DMS53 treated with DMSO at 0.1 percent for 48 hours (cell line): Measurements from ENCODE around the gene SLC9B1.
"Not testable (repeated sequence)": the region's sequence is repeated elsewhere in the genome, so short reads cannot be mapped to it uniquely, and the experiment has no call there.

Source experiments
- DNase-seq: peaks from one replicate; lab custom pipeline; 2025; ENCODE audit not compliant: unreplicated experiment; lab: John Stamatoyannopoulos, UW

SLC9B1 gene

GRCh38 chr4:102881343-102881742, 138.2 kb downstream of the SLC9B1 start:
- no peak for DNase-seq

DNA sequence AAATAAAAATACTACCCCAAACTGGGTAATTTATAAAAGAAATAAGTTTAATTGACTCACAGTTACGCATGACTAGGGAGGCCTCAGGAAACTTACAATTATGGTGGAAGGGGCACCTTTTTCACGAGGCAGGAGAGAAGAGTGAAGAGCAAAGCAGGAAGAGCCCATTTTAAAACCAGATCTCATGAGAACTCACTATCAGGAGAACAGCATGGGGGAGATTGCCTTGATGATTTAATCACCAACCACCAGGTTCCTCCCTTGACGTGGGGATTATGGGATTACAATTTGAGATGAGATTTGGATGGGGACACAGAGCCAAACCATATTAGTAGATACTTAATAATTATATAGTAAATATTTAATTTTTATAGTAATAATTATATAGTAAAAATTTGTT, 140.6 kb downstream of the SLC9B1 start:
- DNase-seq, result no peak

- not testable (repeated sequence) for DNase-seq
Measured at GRCh38 chr4:102878349-102878748, 141.2 kb downstream of the SLC9B1 start.

DNA sequence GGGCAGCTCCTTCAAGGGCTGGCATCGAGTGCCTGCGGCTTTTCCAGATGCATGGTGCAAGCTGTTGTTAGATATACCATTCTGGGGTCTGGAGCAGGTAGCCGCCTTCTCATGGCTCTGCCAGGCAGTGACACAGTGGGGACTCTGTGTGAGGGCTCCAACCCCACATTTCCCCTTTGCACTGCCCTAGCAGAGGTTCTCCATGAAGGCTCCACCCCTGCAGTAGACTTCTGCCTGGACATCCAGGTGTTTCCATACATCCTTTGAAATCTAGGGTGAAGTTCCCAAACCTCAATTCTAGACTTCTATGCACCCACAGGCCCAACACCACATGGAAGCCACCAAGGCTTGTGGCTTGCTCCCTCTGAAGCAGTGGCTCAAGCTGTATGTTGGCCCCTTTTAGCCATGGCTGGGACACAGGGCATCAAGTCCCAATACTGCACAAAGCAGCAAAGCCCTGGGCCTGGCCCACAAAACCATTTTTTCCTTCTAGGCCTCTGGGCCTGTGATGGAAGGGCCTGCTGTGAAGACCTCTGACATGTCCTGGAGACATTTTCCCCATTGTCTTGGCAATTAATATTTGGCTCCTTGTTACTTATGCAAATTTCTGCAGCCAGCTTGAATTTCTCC, 141.9 kb downstream of the SLC9B1 start:
- DNase-seq, result not testable (repeated sequence)

DNA sequence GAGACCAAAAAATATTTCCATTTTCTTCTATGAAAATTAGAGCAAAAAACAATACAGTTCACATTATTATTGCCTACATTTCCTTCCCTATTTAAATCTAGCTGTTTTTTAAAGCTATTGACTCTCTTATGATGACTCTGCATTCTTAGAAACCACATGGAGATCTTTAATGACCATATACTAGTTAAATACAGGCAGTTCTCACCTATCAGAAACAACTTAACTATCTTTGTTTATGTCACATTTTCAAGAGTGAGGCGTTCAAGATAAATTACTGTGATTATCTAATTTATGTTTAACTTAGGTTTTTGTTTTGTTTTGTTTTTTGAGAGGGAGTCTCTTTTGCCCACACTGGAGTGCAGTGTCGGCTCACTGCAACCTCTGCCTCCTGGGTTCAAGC, 147.7 kb downstream of the SLC9B1 start:
- DNase-seq, result no peak

GRCh38 chr4:102869569-102870197, 149.8 kb downstream of the SLC9B1 start:
- DNase-seq, result no peak

GRCh38 chr4:102868781-102869568, 150.5 kb downstream of the SLC9B1 start, which contains the start of gene CISD2:
TSS of gene CISD2 (plus strand) at chr4:102868992. CDS start at chr4:102869085, 93 bp downstream.
- peak; percentile 75 for DNase-seq

DNA sequence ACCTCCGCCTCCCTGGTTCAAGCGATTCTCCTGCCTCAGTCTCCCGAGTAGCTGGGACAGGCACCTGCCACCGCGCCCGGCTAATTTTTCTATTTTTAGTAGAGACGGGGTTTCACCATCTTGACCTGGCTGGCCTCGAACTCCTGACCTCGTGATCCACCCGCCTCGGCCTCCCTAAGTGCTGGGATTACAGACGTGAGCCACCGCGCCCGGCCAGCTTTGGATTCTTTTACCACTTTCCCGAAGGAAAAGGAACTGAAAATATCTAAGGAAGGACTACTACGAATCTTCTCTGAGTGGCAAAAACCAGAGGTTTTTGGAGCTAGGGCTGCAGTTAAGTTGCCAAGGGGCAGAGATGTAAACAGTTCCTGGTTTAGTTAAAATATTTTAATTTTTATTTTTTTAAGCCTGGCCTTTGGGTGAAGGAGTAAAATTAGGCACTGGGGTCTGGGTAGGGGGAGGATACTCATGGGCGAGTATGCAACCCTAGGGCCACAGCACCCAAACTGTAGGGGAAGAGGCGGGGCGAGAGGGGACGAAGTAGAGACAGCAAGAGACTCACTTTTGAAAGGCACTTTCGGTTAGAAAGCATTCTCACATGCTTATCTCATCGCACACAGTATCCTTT, 151.2 kb downstream of the SLC9B1 start:
- no peak for DNase-seq

GRCh38 chr4:102867278-102868152, 152.0 kb downstream of the SLC9B1 start:
- DNase-seq, result no peak

- not testable (repeated sequence) for DNase-seq
Measured at GRCh38 chr4:102865327-102865726, 154.2 kb downstream of the SLC9B1 start.

DNA sequence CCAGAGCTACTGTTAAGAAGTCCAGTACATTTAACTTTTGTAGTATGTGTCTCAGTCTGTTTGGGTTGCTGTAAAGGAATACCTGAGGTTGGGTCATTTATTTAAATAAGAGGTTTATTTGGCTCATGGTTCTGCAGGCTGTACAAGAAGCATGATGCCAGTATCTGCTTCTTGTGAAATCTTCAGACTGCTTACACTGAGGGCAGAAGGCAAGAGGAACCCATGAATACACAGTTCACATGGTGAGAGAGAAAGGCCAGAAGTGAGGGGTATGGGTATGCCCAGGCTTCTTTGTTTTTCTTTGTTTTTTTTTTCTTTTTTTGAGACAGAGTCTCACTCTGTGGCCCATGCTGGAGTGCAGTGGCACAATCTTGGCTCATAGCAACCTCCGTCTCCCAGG, 156.8 kb downstream of the SLC9B1 start:
- DNase-seq, result no peak

DNA sequence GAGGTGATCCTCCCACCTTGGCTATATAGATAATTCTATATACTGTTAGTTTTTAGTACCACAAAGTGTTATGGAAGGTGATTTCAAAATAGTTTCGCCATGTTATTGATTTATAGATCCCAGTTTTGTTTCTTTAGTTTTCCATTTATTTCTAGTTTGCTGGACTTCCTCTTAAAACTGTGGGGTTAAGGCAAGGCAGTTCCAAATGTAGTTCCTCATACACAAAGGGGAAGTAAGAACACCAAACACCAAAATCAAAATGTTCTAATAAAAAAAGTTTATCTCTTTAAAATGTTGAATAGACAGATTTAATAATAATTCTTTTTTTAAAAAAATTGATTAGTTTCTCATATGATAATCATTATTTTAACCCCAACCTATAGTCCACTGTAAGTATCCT, 157.5 kb downstream of the SLC9B1 start:
- DNase-seq, result no peak

- no peak for DNase-seq
Measured at GRCh38 chr4:102860611-102861324, 158.7 kb downstream of the SLC9B1 start.

- no peak for DNase-seq
Measured at GRCh38 chr4:102858828-102859464, 160.6 kb downstream of the SLC9B1 start.
